Transverse colon (tissue), 4 donors: Measurements from ENCODE around the gene ZDHHC14.
"Not testable (repeated sequence)": the region's sequence is repeated elsewhere in the genome, so short reads cannot be mapped to it uniquely, and the experiment has no call there.

Experiments used
- POLR2A ChIP-seq: fragments of 450-650 bp; IDR thresholded peaks from one replicate; pipeline ENCODE4 v1.6.1; 2016; ENCODE audit warnings: antibody characterized with exemption, mild to moderate bottlenecking, moderate library complexity
- POLR2AphosphoS5 ChIP-seq, 3 donors: sonication (generic); formaldehyde crosslinking; IDR thresholded peaks; one replicate each; pipeline ENCODE4 v1.6.1; 2016; ENCODE audit warnings: antibody characterized with exemption in 3 of 3
- TF ChIP-seq, protein P1 (sequence below), 5 experiments: fragments of 200-600 bp in 3 of 5; fragments of 450-650 bp in 2 of 5; sonication (generic) in 3 of 5; IDR thresholded peaks; 1 replicate in 2 of 5; 2 replicates in 3 of 5; pipeline ENCODE4 v1.5.1; 2016 to 2017; ENCODE audit warnings: antibody characterized with exemption in 5 of 5, inconsistent platforms in 3 of 5, mild to moderate bottlenecking in 2 of 5, moderate library complexity in 1 of 5

DNA sequence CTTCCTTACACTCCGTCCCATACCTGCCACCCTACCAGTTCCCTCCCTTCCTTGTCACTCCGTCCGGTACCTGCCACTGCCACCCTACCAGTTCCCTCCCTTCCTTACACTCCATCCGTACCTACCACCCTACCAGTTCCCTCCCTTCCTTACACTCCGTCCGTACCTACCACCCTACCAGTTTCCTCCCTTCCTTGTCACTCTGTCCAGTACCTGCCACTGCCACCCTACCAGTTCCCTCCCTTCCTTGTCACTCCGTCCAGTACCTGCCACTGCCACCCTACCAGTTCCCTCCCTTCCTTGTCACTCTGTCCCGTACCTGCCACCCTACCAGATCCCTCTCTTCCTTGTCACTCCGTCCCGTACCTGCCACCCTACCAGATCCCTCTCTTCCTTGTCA, 310.6 kb downstream of the ZDHHC14 start:
- TF ChIP-seq, protein P1, sequence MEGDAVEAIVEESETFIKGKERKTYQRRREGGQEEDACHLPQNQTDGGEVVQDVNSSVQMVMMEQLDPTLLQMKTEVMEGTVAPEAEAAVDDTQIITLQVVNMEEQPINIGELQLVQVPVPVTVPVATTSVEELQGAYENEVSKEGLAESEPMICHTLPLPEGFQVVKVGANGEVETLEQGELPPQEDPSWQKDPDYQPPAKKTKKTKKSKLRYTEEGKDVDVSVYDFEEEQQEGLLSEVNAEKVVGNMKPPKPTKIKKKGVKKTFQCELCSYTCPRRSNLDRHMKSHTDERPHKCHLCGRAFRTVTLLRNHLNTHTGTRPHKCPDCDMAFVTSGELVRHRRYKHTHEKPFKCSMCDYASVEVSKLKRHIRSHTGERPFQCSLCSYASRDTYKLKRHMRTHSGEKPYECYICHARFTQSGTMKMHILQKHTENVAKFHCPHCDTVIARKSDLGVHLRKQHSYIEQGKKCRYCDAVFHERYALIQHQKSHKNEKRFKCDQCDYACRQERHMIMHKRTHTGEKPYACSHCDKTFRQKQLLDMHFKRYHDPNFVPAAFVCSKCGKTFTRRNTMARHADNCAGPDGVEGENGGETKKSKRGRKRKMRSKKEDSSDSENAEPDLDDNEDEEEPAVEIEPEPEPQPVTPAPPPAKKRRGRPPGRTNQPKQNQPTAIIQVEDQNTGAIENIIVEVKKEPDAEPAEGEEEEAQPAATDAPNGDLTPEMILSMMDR (IDR thresholded peaks at IDR 0.05), result not testable (repeated sequence)
- not testable (repeated sequence) for TF ChIP-seq POLR2A; POLR2AphosphoS5 (IDR thresholded peaks at IDR 0.05)
